Right lobe of liver (tissue), 6 donors: Measurements from ENCODE around the gene SNHG17. TPM values are rescaled to one million over a fixed set of nuclear protein-coding genes. Genes with fewer than 3 reads are reported as not detected.

Experiments used
- ATAC-seq, 4 donors: fragments of 200-7000 bp; cut with Tn5 transposase; one replicate each; pipeline ENCODE4 v1.9.1; 2020; ENCODE audit warnings: mild to moderate bottlenecking in 4 of 4, moderate library complexity in 4 of 4
- DNase-seq, 3 donors: peaks; one replicate each; pipeline ENCODE4 v3.0.0-alpha.2; 2020
- H3K27ac ChIP-seq, 3 donors: fragments of 200-600 bp; one replicate each; pipeline ENCODE4 v1.8.0; 2022
- H3K27me3 ChIP-seq, 2 donors: fragments of 200-600 bp; one replicate each; pipeline ENCODE4 v1.8.0; 2022
- H3K36me3 ChIP-seq, 4 donors: fragments of 200-600 bp; sonication (generic) in 1 of 4; one replicate each; pipeline versions ENCODE4 v1.5.1 to v1.8.0; 2017 to 2022; ENCODE audit warnings: control low read depth in 1 of 4
- H3K4me1 ChIP-seq, 4 donors: fragments of 200-600 bp; sonication (generic) in 1 of 4; one replicate each; pipeline versions ENCODE4 v1.5.1 to v1.8.0; 2017 to 2022; ENCODE audit warnings: control low read depth in 1 of 4
- H3K4me3 ChIP-seq, 3 donors: fragments of 200-600 bp; one replicate each; pipeline ENCODE4 v1.8.0; 2022
- H3K9me3 ChIP-seq, 4 donors: fragments of 200-600 bp; sonication (generic) in 1 of 4; one replicate each; pipeline versions ENCODE4 v1.5.1 to v1.8.0; 2017 to 2022; ENCODE audit warnings: control low read depth in 1 of 4
- POLR2A ChIP-seq: fragments of 450-650 bp; IDR thresholded peaks from one replicate; pipeline ENCODE4 v1.6.1; 2017; ENCODE audit warnings: antibody characterized with exemption, mild to moderate bottlenecking
- WGBS: methylation state at CpG from one replicate; pipeline ENCODE4 v1.1.6; 2018; ENCODE audit warnings: low coverage, low lambda C conversion rate; ENCODE audit not compliant: insufficient coverage; ENCODE audit errors: missing lambda C conversion rate; 5-methylcytosine and 5-hydroxymethylcytosine counted together
- intact Hi-C, 2 donors: fragments of 100-400 bp; cut with DNase I; formaldehyde crosslinking; loops; one replicate each; pipeline versions ENCODE4 v1.11.2 to v1.14.1; 2022
- total RNA-seq, 6 experiments: library from RNA; depleted of rRNA in 2 of 6; stranded (reverse); fragments of >200 nt in 2 of 6; fragmentation: NEBNext Ultra II Directional in 3 of 6; extraction: Animal tissue kit (Norgen Biotek cat#: 25700) in 3 of 6; gene quantifications; one replicate each; pipeline versions ENCODE4 v1.1.0 to v1.2.4, GENCODE V29; 2016 to 2023
- TF ChIP-seq, protein P1 (sequence below), 4 donors: fragments of 200-600 bp in 3 of 4; fragments of 450-650 bp in 1 of 4; IDR thresholded peaks; one replicate each; pipeline versions ENCODE4 v1.5.1 to v1.8.0; 2016 to 2022; ENCODE audit warnings: antibody characterized with exemption in 4 of 4, mild to moderate bottlenecking in 2 of 4
- donor health status: DM: no; HTN: yes; CAD: no.
- donor health status: DM: no; HTN: no; CAD: no.
- donor health status: DM: no; HTN: no; CAD: no.
- donor health status: DM: no; HTN: yes; CAD: no.
- donor health status: DM: no; HTN: yes; CAD: no.

Gene SNHG17
- total RNA-seq, 6 experiments from 2014 or later = 2.5 to 21.8 (median 8.5) TPM

DNA sequence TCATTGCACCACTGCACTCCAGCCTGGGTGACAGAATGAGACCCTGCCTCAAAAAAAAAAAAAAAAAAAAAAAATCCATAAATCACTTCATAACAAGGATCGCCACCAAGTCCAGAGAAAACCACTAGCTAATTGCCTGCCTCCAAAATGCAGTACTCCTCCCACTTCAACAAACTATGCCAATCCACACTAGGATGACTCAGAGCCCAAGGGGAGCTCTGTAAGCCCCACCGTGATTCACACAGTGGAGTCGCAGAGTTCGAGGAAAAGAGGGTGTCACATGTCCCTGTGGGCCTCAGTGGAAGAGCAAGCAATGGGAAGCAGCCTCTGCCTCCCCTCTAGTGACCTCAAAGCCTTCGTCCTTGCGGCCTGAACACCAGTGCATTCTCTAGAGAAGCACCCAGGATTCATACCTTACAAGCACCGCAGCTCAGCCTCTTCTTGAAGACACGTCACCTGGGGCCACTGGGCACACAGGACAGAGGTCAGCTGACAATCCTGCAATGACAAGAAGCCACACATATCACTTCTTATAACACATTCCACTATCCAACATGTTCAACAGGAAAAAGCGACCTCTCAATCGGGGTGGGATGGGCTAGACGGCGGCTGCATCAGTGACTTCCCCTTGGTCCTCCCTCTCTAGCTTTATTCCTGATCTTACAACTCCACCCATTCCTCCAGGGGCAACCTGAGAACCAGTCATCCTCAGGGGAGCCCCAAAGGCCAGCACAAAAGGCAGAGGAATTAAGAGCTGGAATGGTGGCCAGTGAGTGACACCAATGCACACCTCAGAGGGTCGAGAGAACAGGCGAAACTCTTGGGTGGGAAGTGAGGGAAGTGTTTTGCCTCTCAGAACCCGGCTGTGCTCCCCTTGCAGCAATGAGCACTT lies 8.9 kb downstream of the SNHG17 start:
- peaks cover 14 to 95% (median 49%) of the 10 kb centered on the region in 4 donors for H3K36me3 ChIP-seq
- H3K9me3 ChIP-seq = no peaks in the 10 kb centered on the region
- H3K27me3 ChIP-seq = no peaks in the 10 kb centered on the region
- intact Hi-C loops = no loop called here
- H3K4me3 ChIP-seq = no peak overlapping the region
- 80% methylated on average over 9 of the region's 15 CpGs for WGBS
- H3K27ac ChIP-seq = no peak overlapping the region
- peaks cover 0 to 28% (median 13%) of the 10 kb centered on the region in 4 donors for H3K4me1 ChIP-seq
- no peak for ATAC-seq
- no peak for DNase-seq
- TF ChIP-seq POLR2A = no peak
- TF ChIP-seq, protein P1, sequence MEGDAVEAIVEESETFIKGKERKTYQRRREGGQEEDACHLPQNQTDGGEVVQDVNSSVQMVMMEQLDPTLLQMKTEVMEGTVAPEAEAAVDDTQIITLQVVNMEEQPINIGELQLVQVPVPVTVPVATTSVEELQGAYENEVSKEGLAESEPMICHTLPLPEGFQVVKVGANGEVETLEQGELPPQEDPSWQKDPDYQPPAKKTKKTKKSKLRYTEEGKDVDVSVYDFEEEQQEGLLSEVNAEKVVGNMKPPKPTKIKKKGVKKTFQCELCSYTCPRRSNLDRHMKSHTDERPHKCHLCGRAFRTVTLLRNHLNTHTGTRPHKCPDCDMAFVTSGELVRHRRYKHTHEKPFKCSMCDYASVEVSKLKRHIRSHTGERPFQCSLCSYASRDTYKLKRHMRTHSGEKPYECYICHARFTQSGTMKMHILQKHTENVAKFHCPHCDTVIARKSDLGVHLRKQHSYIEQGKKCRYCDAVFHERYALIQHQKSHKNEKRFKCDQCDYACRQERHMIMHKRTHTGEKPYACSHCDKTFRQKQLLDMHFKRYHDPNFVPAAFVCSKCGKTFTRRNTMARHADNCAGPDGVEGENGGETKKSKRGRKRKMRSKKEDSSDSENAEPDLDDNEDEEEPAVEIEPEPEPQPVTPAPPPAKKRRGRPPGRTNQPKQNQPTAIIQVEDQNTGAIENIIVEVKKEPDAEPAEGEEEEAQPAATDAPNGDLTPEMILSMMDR (IDR thresholded peaks at IDR 0.05) = no peak

DNA sequence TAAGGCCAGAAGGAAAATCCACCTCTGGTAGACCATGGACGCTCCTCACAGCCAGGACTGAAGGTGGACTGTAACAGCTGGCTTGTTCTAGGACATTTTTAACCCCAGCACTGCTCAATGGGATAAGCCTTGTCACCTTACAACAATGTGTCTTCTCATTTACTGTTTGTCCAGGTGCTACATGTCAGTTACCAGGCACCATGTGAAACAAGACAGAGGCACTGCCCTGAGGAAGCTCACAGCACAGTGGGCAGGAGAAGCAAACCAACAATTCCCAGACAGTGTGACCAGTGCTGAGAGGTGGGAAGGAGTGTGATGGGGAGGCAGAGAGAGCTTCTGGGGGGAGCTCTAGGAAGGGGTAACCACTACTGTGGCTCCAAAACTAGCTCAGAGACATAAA lies 10.7 kb downstream of the SNHG17 start:
- Histone ChIP-seq H3K4me3 (no peak overlapping the region), H3K27me3 (no peaks in the 10 kb centered on the region), H3K36me3 (peaks cover 11 to 95% (median 56%) of the 10 kb centered on the region in 4 donors), H3K9me3 (no peaks in the 10 kb centered on the region), H3K4me1 (peaks cover 0 to 14% (median 7%) of the 10 kb centered on the region in 4 donors), H3K27ac (no peak overlapping the region)
- TF ChIP-seq, protein P1 (IDR thresholded peaks at IDR 0.05) = no peak
- no peak for TF ChIP-seq POLR2A
- 100% methylated on average over 1 of the region's 1 CpG for WGBS
- intact Hi-C loops = no loop called here
- DNase-seq (no peak), ATAC-seq (no peak)

DNA sequence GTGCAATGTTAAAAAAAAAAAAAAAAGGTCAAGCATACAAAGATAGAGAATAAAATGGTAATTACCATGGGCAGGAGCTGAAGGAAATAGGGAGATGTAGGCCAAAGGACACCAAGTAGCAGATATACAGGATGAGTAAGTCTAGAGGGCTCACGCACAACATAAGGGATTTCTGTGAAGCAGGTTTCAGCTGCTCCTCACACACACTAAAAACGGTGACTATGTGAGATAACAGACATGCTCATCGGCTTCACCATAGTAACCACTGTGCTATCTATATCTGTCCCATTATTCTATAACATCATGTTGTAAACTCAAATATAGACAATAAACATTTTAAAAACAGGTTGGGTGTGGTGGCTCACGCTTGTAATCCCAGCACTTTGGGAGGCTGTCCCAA lies 11.6 kb downstream of the SNHG17 start:
- Histone ChIP-seq H3K4me3 (no peak overlapping the region), H3K4me1 (peaks cover 0 to 12% (median 4%) of the 10 kb centered on the region in 4 donors), H3K27ac (no peak overlapping the region), H3K27me3 (no peaks in the 10 kb centered on the region), H3K9me3 (no peaks in the 10 kb centered on the region), H3K36me3 (peaks cover 11 to 93% (median 52%) of the 10 kb centered on the region in 4 donors)
- DNase-seq = no peak
- ATAC-seq = no peak
- WGBS = 80% methylated on average over 3 of the region's 4 CpGs
- TF ChIP-seq, protein P1 (IDR thresholded peaks at IDR 0.05) = no peak
- intact Hi-C loops = no loop called here

DNA sequence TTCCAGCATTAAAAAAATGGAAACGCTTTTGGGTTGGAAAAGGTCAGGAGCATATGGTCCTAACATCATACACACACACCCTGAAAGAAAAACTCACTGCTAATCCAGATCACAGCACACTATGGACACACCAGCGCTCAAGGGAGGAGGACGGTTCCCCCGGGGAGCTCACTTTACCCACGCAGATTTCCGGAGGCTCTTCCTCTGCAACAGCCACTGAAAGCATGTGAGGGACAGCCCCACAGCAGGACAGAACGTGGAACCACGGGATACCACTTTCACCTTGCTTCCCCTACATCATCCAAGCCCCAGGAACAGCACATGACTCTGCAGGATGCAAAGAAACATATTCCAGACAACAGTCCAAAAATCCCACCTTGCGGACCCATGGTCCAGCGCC lies 13.2 kb downstream of the SNHG17 start:
- ATAC-seq (no peak), DNase-seq (no peak)
- WGBS = 100% methylated on average over 5 of the region's 10 CpGs

More for the DNA sequence above, 13.2 kb downstream of the SNHG17 start:
- no peak overlapping the region for H3K27ac ChIP-seq
- no peaks in the 10 kb centered on the region for H3K27me3 ChIP-seq
- H3K4me1 ChIP-seq = no peaks in the 10 kb centered on the region
- H3K9me3 ChIP-seq = no peaks in the 10 kb centered on the region
- no peak overlapping the region for H3K4me3 ChIP-seq
- TF ChIP-seq POLR2A = no peak
- TF ChIP-seq, protein P1 (IDR thresholded peaks at IDR 0.05) = no peak
- H3K36me3 ChIP-seq = peaks cover 11 to 77% (median 49%) of the 10 kb centered on the region in 4 donors
- intact Hi-C loops = no loop called here
